HuH-7.5 (cell line): ENCODE results near the gene SDK1.
"Not testable (repeated sequence)": the region's sequence is repeated elsewhere in the genome, so short reads cannot be mapped to it uniquely, and the experiment has no call there.

ENCODE experiments used
- DNase-seq: peaks from one replicate; pipeline ENCODE4 v3.0.0; 2011; ENCODE audit warnings: low spot score

SDK1 gene

GRCh38 chr7:3582145-3582544 lies 281.1 kb downstream of the SDK1 start:
- DNase-seq, result not testable (repeated sequence)

DNA sequence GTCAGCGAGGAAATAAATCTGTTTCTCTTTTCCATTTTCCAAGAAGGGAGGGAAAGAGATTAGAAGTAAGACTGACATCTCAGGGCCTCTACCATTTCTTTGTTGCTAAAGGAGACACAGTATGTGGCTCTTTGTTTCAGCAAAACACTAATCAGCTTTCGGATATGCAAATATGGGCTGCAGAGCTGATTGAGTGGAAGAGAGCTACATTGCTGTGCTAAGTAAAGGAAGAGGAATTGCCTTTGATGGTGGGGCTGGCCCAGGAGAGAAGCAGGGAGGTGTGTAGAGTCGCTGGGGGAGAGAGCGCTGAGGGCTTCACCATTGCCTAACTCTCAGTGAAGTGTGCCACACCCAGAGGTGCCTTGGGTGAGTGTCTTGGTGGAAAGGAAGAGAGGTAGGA lies 284.8 kb downstream of the SDK1 start:
- no peak for DNase-seq

DNA sequence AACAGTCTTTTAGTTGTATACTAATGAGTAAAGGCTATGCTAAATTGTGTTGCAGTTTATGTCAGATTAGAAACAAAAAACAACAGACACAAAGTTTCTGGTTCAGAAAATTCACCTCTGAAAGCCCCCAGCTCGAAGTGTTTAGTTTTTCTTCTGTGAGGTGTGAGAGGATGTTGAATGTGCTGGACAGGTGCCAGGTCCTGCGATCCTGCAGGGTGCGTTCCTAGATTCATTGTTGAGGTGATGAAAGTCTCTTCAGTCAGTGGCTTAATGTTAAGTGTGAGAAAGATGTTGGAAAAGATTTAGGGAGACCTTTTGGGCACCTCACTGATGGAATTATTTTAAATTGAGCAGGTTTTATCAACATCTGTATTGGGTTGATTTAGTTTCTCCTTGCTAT lies 287.3 kb downstream of the SDK1 start:
- DNase-seq, result no peak

GRCh38 chr7:3589752-3590151 lies 288.7 kb downstream of the SDK1 start:
- DNase-seq, result no peak

DNA sequence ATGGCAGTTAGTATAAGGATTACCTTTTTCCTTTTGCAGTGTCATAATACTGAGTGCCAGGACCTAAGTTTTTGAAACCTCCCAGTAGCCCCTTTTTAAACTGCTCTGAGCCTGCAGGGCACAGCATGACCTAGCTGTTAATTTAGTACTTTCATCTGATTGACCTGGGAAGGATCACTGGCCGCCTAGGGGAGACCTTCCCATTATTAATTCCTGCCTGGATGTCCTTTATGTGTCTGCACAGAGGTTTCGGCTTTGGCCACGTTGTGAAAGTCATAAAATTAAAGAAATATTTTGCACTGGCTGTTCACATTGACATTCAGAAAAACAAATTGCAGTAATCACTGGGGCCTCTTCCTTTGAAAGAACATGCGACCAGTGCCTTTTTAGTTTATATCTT lies 290.2 kb downstream of the SDK1 start:
- DNase-seq, result no peak

GRCh38 chr7:3591944-3592343 lies 290.9 kb downstream of the SDK1 start:
- no peak for DNase-seq

GRCh38 chr7:3592401-3593134 lies 291.5 kb downstream of the SDK1 start:
- no peak for DNase-seq

DNA sequence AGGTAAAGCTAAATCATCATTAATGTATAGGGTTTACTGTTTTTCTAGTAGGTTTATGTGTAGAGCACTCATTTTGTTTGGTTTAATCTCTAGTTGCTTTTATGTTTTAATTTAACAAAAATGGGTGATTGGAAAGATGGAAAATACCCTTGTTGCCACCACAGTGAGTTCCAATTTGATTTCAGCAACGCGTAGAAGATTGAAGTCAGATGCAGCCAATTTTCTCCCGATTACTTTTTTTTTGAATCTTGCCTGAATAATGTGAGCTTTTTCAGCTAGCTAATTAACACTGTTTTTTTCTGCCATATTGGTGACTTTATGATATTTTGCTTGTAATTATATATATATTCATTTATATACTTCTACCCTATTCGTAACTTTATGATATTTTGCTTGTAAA lies 293.8 kb downstream of the SDK1 start:
- DNase-seq, result no peak

DNA sequence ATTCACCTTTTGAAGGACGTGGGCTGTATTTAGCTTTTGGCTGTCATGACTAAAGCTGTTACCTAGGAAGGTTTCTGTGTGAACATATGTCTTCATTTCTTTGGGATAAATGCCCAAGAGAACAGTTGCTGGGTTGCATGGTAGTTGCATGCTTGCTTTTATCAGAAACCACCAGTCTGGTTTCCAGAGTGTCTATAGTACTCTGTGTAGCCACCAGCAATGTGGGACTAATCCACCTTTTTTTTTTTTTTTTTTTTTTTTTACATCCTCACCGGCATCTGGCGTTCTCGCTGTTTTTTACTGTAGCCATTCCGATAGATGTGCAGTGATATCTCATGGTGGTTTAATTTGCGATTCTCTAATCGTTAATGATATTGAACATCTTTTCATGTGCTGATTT lies 297.8 kb downstream of the SDK1 start:
- DNase-seq, result no peak

DNA sequence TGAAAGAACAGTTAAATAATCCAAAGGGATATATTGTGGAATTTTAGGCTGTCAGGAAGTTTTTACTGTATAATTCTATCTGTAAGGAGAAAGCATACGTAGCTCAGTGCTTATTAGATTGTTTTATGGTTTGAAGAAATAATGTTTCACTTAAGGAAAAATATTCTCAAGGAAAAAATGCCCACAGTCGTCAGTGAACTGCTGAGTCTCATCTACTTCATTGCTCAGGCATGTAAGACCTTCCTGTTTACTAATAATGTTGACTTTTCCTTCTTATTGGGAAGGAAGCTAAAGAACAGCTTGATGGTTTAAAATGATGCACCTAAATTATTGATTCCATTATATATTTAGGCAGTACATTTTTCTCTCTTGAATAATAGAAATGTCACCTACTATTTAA lies 304.2 kb downstream of the SDK1 start:
- no peak for DNase-seq

DNA sequence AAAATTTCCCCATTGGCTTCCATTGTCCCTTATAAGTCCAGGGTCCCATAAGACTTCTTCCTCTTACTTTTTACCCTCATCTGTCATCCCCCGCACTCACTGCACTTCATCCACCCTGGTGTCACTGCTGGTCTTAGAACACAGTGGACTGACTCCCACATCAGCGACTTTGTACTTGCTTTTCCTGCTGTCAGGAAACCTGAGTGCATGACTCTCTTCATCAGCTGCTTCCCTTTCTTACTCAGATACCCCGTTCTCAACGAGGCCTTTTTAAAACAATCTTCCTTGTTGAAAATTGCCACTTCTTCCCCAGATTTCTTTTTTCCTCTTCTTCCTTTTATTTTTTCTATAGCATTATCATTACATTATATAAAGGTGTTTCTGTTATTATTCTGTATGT lies 305.4 kb downstream of the SDK1 start:
- DNase-seq, result no peak

GRCh38 chr7:3607847-3608246 lies 306.8 kb downstream of the SDK1 start:
- DNase-seq, result no peak

DNA sequence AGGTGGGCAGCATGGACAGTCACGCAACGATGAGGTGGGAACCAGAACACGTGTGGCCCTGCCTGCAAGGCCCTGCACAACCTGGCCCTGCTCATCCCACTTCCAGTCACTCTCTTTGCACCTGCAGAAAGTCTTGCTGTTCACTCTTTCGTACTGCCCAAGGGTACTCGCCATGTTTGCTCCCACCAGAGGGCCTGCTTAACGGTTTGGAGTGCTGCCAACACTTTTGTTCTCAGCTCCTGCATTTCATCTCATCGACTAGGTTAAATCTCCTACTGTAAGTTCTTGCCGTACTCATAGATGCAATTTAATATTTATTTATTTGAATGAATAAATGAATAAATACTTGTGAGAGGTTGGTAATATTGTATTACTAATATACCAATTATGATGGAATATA lies 315.3 kb downstream of the SDK1 start:
- no peak for DNase-seq

DNA sequence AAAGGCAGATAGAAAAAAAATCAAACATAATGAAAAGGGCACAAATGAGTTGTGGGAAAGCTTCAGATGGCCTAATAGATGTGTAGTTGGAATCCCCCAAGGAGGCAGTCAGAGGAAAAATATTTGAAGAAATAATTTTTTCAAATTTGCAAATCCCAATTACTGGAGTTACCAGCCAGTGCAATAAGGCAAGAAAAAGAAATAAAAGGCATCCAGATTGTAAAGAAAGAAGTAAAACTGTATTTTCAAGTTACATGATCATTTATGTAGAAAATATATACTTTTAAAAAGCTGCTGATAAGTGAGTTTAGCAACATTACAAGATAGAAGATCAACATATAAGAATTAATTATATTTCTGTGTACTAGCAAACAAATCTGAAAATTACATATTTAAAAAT lies 329.0 kb downstream of the SDK1 start:
- no peak for DNase-seq

DNA sequence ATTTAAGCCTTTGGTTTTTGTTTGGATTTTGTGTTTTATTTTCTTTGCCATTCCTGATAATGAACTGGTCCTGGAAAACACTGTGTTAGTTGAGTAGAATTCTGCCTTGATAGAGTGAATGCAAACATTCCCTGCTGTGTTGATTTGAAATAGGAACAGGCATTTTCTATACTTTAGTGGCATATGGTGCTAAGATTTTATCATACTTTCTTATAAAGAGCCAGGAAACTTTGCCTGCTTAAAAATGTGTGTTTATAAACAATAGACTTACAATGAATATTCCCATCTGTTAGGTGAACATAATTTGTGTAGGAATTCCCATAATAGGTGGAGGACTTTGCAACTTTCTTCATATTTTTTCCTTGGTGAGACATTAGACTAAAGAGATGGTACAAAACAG lies 333.3 kb downstream of the SDK1 start:
- no peak for DNase-seq

DNA sequence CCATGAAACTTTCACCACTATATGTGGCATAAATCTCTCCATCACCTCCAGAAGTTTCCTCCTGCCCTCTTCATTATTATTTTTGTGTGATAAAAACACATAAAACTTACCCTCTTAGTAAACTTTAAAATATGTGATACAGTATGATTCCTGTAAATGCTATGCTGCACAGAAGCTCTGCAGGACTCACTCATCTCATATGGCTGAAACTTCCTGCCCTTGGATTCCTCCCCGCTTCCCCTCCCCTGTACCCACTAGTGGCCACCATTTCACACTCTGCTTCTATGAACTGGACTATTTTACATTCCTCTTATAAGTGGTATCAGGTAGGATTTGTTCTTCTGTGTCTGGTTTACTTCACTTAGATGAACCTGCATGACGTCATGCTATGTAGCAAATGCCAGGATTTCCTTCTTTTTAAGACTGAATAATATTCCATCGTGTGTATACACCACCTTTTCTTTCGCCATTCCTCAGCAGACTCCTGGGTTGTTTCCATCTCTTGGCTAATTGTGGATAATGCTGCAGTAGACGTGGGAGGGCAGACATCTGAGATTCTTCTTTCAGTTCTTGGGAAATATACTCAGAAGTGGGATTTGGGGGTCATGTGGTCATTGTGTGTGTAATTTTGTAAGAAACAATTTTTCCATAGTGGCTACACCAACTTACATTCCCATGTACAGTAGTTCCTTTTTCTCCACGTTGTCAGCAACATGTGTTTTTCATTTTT lies 335.2 kb downstream of the SDK1 start:
- DNase-seq, result no peak

- DNase-seq, result no peak
These were observed 338.2 kb downstream of the SDK1 start for GRCh38 chr7:3639253-3639652.

GRCh38 chr7:3641582-3641981 lies 340.5 kb downstream of the SDK1 start:
- no peak for DNase-seq

DNA sequence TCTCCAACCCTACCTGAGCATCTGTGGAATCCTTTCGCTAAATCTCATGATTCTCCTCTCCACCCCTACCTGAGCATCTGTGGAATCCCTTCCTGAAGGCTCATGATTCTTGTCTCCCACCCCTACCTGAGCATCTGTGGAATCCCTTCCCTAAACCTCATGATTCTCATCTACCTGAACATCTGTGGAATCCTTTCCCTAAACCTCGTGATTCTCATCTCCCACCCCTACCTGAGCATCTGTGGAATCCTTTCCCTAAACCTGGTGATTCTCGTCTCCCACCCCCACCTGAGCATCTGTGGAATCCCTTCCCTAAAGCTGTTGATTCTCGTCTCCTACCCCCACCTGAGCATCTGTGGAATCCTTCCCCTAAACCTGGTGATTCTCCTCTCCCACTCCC lies 342.0 kb downstream of the SDK1 start:
- no peak for DNase-seq

DNA sequence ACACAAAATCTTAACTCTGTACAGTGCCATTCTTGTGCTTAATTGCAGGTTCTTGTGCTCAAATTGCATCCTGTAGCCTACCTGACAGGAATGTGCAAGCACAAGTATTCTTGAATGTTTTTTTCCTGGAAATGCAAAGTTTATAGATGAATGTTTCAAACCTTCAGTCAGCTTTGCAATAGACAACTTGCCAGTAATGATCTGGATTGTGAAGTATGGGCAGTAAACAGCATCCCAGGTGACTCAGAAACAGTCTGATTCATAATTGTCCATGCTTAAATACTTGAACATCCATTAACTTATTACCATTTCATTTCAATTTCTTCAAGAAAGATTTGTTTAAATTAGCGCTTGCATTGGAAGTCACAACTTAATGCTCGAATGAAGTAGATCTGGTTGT lies 347.2 kb downstream of the SDK1 start:
- no peak for DNase-seq

- no peak for DNase-seq
These were observed 348.2 kb downstream of the SDK1 start for GRCh38 chr7:3649250-3649649.

DNA sequence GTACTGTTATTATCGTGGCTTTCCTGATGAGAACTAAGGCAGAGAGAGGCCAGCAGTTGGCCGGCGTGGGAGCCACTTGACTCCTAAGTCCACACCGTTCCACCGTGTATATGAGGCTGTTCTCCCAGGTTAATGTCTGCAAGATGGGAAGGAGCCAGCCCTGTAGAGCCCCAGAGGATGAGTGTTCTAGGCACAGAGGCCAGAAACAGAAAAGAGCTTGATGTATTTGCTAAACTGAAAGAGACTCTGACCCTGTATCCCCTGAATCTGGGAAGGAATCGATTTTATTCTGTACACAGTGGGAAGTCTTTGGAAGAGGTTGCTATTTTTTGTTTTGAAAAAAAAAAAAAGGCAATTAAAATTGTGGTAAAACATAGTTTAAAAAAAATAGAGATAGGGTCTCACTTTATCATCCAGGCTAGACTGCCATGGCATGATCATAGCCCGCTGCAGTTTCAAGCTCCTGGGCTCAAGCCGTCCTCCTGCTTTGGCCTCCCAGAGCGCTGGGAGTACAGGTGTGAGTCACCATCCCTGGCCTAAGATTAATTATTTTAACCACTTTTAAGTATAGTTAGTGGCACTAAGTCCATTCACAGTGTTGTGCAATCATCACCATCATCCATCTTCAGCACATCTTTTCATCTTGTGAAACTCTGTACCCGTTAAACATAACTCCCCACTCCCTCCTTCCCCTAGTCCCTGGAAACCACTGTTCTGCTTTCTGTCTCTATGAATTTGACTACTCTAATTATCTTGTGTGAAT lies 348.8 kb downstream of the SDK1 start:
- DNase-seq, result no peak

DNA sequence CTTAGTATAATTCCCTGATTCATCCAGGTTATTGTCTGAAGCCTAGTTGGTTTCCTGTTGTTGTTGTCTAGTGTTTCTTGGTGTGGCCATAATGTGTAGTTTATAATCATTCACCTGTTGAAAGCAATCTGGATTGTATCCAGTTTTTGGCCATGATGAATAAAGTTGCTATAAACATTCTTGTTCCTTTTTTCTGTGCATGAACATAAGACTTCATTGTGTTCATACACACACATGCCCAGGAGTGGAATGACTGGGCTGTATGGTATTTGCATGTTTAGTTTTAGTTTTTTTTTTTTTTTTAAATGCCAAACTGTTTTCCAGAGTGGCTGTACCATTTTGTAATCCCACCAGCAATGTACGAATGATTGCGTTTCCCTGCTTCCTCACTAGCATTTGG lies 349.8 kb downstream of the SDK1 start:
- DNase-seq, result no peak
